Frontal cortex (tissue), 4 donors: Measurements from ENCODE around the gene SH3PXD2A. TPM values are rescaled to one million over a fixed set of nuclear protein-coding genes. Genes with fewer than 3 reads are reported as not detected.

Source experiments
- DNase-seq, 2 donors: peaks; one replicate each; pipeline ENCODE4 v3.0.0; 2012; ENCODE audit warnings: low spot score in 2 of 2
- FAIRE-seq: peaks from 2 replicates; lab custom pipeline; 2012; peaks lifted over from hg19 to GRCh38; lab: Jason Lieb, UNC
- total RNA-seq: library from RNA; depleted of rRNA; stranded (reverse); fragments of >200 nt; gene quantifications from one replicate; pipeline ENCODE4 v1.2.3, GENCODE V29; 2014
- donor health status: control.
- donor health status: control.
- donor health status: control.

The SH3PXD2A gene
- total RNA-seq, 1 donor from 2014 or later = 6.1 TPM

GRCh38 chr10:103877861-103878260 lies 22.5 kb upstream of the SH3PXD2A start:
- no peak for DNase-seq
- no peak for FAIRE-seq

GRCh38 chr10:103876155-103876554 lies 20.8 kb upstream of the SH3PXD2A start:
- FAIRE-seq (no peak), DNase-seq (no peak)

GRCh38 chr10:103874730-103875129 lies 19.4 kb upstream of the SH3PXD2A start:
- no peak for FAIRE-seq
- no peak for DNase-seq

- no peak for DNase-seq
- FAIRE-seq = no peak
These were observed 17.0 kb upstream of the SH3PXD2A start for GRCh38 chr10:103872137-103872931.

- FAIRE-seq = no peak
- DNase-seq = no peak
These were observed 15.6 kb upstream of the SH3PXD2A start for GRCh38 chr10:103871006-103871405.

GRCh38 chr10:103870516-103870915 lies 15.1 kb upstream of the SH3PXD2A start:
- FAIRE-seq (no peak), DNase-seq (no peak)

GRCh38 chr10:103869336-103869735 lies 14.0 kb upstream of the SH3PXD2A start:
- FAIRE-seq = no peak

GRCh38 chr10:103868200-103868599 lies 12.8 kb upstream of the SH3PXD2A start:
- DNase-seq = no peak
- no peak for FAIRE-seq

More at GRCh38 chr10:103869336-103869735, 14.0 kb upstream of the SH3PXD2A start:
- no peak for DNase-seq

- no peak for DNase-seq
- no peak for FAIRE-seq
These were observed 6.1 kb upstream of the SH3PXD2A start for GRCh38 chr10:103861505-103861904.

GRCh38 chr10:103859161-103860086 lies 4.0 kb upstream of the SH3PXD2A start:
- DNase-seq = peak; percentile 58 to 61
- FAIRE-seq = no peak

- FAIRE-seq = no peak
- no peak for DNase-seq
These were observed 3.0 kb upstream of the SH3PXD2A start for GRCh38 chr10:103858360-103858759.

- no peak for FAIRE-seq
These were observed 1.4 kb upstream of the SH3PXD2A start for GRCh38 chr10:103856797-103857170.

GRCh38 chr10:103855852-103856796 lies 748 bp upstream of the SH3PXD2A start:
- FAIRE-seq (no peak), DNase-seq (no peak)

More at GRCh38 chr10:103856797-103857170, 1.4 kb upstream of the SH3PXD2A start:
- DNase-seq = no peak

- DNase-seq = peak; percentile 55 to 62
These were observed 537 bp downstream of the SH3PXD2A start for GRCh38 chr10:103854686-103855391.

GRCh38 chr10:103854265-103854685 lies 1.1 kb downstream of the SH3PXD2A start:
- no peak for FAIRE-seq
- no peak for DNase-seq

More at GRCh38 chr10:103854686-103855391, 537 bp downstream of the SH3PXD2A start:
- FAIRE-seq = no peak

- FAIRE-seq (no peak), DNase-seq (no peak)
These were observed 1.7 kb downstream of the SH3PXD2A start for GRCh38 chr10:103853428-103854264.

GRCh38 chr10:103852856-103853255 lies 2.5 kb downstream of the SH3PXD2A start:
- FAIRE-seq (no peak), DNase-seq (no peak)

GRCh38 chr10:103852189-103852711 lies 3.1 kb downstream of the SH3PXD2A start:
- no peak for DNase-seq
- FAIRE-seq = no peak
